ENCODE data around the gene CRYBA2.

Gene CRYBA2

DNA sequence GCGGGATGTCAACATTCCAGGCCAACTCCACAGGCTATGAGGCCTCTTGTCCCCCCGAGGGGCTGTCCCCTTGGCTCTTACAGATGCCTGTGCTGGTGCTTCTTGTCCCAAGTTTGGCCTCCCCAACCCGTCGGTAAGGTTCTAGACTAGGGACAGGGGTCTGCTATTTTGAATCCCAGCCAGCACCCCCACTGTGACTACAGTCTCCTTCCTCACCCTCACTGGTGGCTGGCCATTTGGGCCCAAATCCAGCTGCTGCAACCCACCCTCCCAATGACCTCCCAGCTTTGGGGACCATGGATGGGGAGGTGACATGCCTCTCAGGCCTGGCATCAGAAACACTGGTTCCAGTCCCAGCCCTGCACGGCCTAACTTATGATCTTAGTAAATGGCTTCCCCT lies 29.4 kb upstream of the CRYBA2 start:
- no peak for DNase-seq

DNA sequence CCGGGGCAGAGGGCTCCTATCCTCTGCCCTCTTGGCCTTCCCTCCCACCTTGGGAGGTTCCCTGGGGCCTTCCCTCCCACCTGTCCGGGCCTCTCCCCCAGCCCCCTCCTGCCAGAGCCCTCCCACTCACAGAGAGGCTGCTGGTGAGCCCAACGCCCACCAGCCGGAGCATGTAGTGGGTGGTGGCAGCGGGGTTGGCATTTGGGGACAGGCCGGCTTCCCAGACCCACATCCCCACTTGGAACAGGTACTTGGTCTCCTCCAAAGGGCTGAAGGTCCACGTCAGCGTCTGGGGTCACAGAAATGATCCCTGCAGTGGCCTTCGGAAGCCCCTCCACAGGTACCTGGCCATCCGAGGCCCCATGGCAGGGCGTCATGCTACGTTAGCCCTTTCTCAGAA lies 28.8 kb upstream of the CRYBA2 start:
- DNase-seq: no peak

DNA sequence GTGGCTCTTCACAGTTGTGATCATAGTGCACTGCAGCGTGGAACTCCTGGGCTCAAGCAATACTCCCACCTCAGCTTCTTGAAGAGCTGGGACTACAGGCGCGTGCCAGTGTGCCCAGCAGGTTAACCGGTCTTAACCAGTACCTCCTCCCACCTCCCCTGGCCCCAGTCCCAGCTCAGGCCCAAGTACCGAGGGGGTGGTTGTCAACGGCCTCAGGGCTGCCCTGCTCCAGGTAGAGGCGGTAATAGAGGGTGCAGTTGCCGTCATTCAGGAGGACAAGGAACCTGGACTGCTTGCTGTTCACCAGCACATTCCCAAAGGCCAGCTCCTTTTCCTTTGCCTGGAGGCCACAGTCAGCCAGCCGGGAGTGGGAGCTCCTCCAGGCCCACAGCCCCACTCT lies 28.4 kb upstream of the CRYBA2 start:
- DNase-seq: no peak

DNA sequence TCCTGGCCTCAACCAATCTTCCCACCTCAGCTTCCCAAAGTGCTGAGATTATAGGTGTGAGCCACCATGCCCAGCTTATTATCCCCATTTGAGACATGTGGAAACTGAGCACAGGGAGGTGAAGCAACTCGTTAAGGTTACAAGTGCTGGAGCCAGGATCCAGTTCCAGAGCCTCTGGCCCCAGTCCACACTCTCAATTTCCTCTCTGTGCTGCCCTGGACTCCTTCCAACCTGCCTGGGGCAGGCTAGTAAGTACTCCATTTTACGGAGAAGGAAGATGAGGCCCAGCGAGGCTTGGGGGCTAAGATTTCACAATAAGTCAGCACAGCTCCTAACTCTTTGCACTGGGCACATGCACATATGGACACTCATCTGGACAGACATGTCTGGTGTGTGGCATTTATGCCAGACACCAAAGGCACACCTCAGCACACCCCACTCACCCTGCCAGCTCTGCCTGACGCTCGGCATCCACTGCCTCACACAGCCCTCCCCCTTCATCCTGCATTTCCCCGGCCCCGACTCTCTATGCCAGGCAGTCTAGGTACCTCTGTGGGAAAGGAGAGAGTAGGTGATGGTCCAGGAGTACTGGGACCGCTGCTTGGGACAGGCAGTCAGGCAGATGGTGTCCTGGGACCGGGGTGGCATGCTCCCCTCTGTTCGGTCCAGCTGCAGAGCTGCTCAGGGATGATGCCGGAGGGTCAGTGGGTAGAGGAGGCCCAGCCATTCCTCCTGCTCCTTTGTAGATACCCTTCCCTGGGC lies 27.6 kb upstream of the CRYBA2 start:
- no peak for DNase-seq

DNA sequence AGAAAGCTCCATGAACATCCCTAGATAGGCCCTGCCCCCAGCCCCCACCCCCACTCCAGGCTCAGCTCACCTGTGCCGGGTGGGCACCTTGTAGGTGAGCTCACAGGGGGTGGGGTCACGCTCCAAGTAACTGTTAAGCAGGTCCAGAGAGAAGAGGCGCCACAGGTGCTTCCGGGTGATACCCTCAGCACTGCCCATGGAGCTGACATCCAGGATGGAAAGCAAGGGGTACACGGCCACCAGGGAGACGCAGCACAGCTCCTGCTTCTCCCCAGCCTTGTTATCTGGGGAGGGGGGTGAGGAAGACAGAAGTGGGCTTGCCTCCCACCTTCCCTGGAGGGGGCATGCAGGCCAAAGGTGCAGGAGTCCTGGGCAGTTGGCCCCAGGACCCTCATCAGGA lies 26.2 kb upstream of the CRYBA2 start:
- DNase-seq: no peak

DNA sequence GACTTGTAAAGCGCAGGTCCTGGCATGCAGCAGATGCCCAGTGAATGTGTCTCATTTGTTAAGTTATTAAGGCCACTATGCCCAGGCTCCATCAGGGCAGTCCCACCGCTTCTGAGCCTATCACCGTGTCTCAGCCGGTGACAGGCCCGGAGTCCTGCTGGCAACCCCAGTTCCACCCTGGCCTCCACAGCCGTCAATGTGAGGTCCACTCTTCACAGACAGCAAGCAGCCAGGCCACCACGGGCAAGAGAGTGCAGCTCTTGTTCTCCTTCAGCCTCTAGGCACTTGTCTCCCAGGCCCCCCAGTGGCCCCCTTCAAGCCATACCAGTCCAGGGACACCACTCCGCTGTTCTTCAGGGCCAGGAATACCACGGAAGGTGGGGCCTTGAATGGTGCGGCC lies 25.5 kb upstream of the CRYBA2 start:
- no peak for DNase-seq

DNA sequence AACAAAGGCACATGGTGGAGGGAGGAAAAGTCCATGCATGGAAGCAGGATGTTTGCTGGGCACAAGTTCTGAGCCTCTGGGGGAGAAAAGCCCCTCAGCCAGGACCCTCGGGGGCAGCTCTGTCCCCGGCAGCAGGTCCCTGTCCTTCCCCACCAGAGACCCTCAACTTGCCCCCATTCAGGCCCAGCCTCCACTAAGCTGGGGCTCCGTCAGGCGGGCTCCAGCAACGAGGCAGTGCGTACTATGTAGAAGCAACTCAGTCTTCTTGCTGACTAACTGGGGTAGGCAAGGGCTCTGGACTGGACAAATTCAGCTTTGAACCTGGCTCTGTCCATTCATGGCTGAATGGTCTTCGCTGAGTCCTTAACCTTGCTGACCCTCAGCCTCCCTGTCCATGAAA lies 25.1 kb upstream of the CRYBA2 start:
- DNase-seq: no peak

DNA sequence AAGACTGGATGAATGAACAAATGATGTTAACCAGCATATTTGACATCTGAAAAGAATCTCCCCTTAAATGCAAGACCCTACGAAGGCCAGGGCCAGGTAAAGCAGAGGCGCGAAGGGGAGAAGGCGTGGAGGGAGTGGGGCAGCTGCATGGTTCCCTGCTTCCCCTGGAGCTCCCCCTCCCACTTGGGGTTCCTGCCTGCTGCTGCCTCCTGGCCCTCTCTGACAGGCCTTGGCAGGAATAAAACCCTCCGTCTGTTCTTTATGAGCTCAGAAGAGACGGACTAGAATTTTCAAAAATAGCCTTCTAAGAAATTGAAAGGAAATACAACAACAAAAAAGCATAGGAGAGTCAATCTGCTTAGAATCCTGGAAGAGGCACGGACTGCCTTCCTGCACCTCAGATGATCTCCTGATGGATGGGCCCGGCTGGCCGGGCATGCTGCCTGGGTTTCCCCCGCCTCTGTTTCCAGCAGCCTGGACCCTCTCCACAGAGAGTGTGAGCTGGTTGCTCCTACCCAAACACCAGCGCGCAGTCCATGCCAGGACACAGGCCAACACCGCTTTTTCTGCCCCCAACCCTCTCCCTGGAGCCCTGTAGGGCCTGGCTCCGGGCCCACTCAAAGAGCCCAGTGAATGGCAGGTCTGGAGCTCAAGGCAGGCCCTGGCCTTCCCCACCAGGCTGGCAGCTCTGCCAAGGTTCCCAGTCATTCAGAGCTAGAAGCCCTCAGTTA lies 24.1 kb upstream of the CRYBA2 start:
- DNase-seq: no peak

DNA sequence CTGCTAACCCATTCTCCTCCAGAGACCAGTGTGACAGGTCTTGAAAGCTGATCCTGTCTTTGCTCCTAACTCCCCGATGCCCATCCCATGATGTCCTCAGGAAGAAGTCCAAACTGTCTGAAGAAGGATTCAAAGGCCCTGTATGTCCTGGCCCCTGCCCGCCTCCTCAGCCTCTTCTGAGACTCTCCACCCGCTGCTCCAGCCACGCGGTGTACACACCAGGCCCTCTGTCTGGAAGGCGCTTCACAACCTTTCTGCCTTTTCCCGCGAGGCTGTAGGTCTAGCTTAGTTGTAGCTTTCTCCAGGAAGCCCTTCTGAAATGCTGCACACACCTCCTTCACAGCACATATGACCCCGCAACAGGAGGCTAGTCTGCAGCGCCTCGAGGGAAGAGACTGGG lies 23.5 kb upstream of the CRYBA2 start:
- DNase-seq: no peak

DNA sequence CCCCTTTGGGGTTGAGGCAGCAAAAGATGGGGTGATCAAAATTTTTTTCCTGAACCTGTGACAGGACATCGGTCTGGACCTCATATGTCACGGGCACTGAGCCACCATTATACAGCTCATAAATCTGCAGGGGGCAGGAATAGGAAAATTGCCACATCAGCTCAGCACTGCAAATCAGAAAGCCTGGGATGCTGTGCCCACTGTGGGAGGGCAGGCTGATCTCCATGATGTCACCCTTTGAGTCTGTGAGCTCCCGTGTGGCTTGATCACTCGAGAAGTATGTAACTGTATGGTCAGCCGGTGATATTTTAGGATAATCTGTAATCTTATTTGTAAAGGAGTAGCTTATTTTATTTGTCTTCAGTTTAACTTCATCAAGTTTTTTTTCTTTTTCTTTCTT lies 17.7 kb upstream of the CRYBA2 start:
- DNase-seq: no peak

DNA sequence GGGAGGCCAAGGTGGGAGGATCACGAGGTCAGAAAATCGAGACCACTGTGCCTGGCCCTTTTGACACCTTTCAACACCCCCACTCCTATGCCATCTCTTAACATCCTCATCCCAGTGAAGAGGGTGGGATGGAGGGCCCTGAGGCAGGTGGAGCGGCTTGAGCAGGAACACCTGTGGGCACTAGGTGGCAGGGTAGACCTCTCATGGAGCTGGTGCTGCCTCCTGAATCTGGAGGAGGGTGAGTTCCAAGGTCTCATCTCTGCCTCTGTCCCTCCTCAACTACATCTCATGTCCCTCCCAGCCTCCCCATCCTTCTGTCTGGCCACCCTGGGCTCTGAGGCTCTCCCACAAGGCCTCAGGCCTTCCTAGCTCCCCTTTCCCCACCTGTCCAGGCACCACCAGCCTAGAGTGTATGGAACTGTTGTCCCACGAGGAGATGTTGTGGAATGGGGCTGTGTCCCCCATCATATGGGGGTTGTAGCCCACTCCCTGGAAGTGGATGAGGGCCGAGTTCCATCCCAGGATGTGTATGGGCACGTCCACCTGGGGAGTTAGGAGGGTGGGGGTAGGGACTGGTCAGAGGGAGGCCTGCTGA lies 17.0 kb upstream of the CRYBA2 start:
- no peak for DNase-seq

DNA sequence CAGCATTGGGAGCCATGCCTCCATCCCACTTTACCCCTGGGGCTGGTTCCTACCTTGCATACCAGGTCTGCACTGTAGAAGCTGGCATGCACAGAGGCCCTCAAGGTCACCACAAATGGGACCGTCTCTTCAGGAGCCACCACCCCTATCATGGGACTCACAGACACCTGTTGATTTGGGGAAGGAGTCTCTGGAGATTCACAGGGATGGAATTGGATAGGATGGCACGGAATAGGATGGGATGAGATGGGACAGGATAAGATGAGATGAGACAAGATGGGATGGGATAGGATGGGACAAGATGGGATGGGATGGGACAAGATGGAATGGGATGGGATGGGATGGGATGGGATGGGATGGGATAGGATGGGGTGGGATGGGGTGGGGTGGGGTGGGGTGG lies 16.1 kb upstream of the CRYBA2 start:
- DNase-seq: no peak

DNA sequence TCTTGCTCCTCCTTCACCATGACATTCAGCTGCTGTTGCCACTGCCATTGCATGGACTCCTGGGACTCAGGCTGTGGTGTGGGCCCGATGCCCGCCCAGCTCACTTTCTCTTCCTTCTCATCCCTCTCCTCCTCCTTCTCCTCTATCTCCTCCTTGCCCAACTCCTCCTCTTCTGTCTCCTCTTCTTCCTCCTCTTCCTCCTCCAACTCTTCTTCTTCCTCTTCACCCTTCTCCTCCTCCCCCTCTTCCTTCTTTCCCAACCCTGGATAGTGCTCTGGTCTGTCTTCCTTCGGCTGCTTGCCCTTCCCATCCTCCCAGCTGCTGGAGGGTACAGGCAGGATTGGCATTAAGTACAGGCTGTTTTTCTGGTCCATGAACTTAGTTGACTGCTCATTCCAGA lies 10.8 kb upstream of the CRYBA2 start:
- DNase-seq: no peak

DNA sequence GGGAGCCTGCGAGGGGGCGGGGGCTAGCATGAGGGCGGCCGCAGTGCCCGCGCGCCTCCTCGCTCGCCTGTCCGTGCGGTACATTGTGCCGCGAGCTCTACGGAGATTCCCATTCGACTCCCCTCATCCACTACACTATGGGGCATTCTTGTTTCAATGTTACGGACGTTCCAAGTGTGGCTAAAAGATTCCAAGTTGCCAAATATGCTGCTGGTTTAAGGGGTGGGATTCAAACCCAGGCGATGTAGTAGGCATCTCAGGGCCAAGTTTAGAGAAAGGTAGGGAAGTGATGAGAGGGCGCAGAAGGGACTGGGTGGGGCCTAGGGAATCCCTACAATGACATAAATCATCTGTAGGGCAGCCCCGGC lies 10.0 kb upstream of the CRYBA2 start:
- DNase-seq: no peak

DNA sequence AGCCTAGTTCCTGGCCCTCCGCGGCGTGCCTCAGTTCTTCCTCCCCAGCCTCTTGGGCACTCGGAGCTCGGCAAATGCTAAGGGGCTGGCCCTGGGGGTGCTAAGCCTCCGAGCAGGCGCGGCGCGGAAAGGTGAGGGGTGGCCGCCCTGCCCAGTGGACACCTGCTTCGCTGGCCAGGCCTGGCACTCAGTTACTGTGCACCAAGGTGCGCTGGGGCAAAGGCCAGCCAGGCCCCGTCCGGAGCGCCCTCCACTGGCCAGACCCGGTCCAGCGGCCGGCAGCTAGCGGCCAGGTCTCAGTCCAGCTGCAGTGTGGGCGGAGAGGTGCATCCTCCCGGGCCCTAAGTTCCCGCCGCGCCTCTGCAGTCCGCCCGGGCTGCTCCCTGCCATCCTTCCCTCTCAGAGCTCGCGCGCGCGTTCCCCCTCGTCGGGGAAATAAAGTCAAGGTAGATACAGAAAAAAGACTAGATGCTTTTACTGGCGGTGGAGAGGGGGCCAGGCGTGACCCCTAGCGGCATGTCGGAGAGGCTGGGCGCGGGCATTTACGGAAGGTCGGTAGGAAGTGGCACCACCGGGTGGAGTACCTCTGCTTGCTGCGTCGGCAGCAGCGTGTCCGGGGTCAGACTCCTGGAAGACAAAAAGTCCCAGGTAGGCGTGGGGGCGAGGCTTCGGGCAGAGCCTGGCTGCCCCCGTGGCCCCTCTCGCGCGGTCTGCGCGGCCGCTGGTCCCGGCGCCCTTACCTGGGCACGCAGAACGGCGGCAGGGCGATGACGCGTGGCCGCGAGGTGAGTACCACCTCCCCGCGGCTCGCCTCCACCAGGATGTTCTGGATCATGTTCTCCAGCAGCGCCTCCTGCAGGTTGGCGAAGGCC lies 9.4 kb upstream of the CRYBA2 start:
- peak; percentile 50 for DNase-seq

DNA sequence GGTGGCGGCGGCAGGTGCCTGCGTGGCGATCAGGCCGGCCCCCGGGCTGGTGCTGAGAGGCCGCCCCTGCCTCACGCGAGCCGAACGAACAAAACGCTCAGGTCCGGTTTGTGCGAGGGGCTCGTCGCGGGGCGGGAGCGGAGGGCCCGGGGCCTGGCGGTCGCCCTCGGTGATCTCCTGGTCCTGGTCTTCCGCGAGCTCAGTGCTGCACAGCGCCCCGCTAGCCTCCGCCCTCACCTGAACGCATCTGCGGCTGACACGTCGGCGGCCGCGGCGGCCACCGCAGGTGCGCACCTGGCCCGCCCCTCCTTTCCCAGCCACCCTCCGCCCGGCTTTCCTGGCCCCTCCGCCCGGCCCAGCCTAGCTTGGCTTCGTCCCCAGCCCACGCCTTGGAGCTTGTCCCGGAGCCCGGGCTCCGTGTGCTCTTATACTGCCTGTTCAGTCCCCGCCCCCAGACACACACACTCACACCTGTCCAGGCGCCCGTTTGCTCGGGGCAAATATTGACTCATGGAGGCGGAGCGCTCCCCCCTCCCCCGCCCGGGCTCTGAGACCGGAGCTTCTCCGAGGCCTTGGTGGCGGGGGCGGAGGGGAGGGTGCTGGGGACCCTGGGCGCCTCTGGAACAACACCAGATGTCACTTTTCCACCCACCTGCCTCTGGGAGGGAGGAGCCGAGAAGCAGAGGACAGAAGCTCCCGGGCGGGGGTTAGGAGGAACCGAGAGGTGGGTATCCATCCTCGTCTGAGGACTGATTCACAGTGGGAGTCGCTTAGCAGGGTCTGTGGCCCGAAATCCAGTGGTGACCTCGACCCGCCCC lies 8.6 kb upstream of the CRYBA2 start:
- no peak for DNase-seq

DNA sequence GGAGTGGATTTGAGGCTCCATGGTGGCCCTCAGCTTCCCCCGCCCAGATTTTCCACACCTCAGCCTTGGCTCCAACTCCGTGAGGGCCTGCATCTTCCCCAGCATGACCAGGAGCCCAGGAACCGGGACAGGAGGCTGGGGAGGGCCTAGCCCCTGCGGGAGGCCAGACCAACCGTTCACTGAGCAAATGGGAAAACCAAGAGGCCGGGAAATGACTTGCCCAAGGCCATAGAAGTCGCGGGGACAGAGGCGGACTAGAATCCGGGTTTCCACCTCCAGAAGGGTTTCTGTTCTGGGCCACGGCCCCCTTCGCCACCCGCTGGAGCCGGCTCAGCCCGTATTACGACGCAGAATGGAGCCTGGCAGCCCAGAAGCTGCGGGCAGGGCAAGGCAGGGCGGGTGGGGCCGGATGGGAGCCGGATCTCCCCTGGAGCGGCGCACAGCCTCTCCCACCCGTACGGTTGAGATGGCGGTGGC lies 7.9 kb upstream of the CRYBA2 start:
- no peak for DNase-seq

DNA sequence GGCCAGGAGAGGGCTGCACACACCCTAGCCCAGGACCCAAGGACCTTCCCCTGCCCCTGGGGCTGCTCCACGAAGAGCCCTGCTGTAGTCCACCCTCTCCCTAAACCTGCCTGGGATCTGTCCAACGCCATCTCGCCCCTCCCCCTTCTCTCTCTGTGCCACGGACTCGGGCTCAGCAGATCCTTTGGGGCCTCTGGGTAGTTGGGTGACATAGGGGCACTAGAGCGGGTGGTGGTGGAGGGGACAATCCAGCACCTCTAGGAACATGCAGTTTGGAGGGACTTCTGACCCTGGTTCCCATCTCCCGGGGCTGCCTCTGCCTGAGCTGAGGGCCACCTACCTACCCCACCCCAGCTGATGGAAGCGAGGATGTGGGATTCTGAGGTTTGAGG lies 7.3 kb upstream of the CRYBA2 start:
- no peak for DNase-seq

DNA sequence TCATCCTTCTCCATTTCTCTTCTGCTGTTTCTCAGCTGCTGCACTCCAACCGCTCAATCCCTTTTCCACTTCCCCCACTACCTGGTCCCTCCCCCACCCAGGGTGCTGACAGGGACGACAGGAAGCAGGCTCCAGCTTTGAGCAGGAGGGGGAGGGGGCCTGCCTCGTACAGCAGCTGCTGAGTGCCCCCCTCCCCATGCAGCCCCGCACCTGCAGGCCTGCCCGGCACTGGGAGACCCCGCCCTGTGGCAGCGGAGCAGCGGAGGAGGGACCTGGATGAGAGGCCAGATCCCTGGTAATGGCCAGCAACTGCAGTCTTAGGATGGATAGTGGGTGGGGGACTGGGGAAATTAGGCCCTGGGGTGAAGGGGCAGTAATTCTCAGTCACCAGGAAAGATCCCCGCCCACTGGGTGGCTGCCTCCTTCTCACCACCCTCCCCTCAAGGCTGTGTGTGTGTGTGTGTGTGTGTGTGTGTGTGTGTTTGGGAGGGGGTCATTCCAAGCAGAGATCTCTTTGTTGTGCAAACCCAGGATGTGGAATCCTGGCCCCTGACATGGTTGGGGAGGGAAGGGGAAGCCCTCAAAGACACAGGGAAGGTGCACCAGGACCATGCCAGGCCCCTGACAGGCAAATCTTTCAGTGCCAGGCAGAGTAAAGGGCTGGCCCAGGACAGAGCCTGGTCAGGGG lies 6.8 kb upstream of the CRYBA2 start:
- no peak for DNase-seq

DNA sequence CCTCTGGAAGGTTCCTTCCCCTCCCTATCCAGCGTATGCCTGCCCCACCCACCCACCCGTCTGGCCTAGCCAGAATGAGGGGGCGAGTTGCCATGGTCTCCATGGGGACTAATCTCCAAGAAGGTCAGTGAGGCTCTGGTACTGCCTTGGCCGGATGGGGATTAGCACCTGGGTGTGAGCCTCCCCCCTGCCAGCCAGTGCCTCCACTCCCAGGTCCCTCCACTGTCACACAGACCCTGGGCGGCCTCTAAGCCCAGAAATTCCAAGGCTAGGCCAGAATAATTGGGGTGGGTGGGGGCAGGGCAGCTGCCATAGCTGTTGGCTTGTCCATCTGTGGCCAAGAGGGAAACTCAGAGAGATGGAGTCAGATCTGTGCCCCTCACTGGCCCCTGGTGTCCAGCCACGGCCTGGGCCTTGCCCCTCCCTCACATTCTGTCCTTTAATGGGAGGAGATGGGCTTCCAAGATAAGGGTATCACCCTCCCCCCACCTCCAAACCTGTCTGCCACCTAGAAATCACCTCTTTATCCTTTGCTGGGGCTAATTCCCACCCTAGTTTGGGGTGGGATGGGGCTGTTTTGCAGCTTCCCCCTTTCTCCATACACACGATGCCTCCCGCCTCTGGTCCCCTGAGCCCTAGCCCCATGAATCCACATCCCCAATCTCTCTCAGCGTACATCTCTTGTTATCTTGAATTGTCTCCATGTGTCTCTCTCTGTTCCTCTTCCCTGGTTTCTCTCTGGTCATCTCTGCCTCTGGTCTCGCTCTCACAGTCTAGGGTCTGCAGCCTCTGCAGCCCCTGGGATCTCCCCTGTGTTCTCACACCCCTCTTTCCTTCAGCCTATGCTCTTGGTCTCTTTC lies 6.0 kb upstream of the CRYBA2 start:
- no peak for DNase-seq

All from activated CD4-positive, alpha-beta T cell treated with anti-CD3 and anti-CD28 coated beads, Interleukin-10, Interleukin-2, amounts not matched to agents 100 ng/mL and 50 ng/mL, durations not matched to agents 16 hours and 8 hours (primary cell).